Mesenteric fat pad (tissue), 1 donor: ENCODE data around the gene PVALEF. TPM values are rescaled to one million over a fixed set of nuclear protein-coding genes. Genes with fewer than 3 reads are reported as not detected.

Source experiments
- microRNA-seq: library from miRNA; unstranded; fragments of <30 nt; microRNA quantifications from one replicate; pipeline ENCODE4 v1.2.0, GENCODE V29; 2020; ENCODE audit warnings: borderline number of aligned reads
- total RNA-seq: library from RNA; stranded (reverse); fragmentation: NEBNext Ultra II Directional; extraction: Animal tissue kit (Norgen Biotek cat#: 25700); gene quantifications from one replicate; pipeline ENCODE4 v1.2.1, GENCODE V29; 2021
- donor health status: DM: yes; HTN: yes; CAD: no.

Gene PVALEF
- total RNA-seq, 1 donor from 2014 or later = not detected

Small RNAs within 50 kb of the gene (microRNA-seq; reads per million reads assigned to microRNA genes)
- gene MIR1250 (not detected), gene MIR3065 (not detected), gene MIR338 (not detected), gene MIR657 (not detected)

Other genes starting within 250 kb of the PVALEF start
- gene CHMP6, start 173.7 kb upstream of the PVALEF start, total RNA-seq = 25.3 TPM
- 24.6 TPM for gene BAIAP2, start 130.4 kb upstream of the PVALEF start, total RNA-seq
- 7.9 TPM for gene AATK, start 714 bp downstream of the PVALEF start, total RNA-seq
- 3.4 TPM for gene CEP131, start 57.5 kb downstream of the PVALEF start, total RNA-seq
- 23.1 TPM for gene TEPSIN, start 73.5 kb downstream of the PVALEF start, total RNA-seq
- gene NDUFAF8, start 73.8 kb downstream of the PVALEF start, total RNA-seq = 46.2 TPM
- gene SLC38A10, start 129.8 kb downstream of the PVALEF start, total RNA-seq = 88.0 TPM
- 11.0 TPM for gene BAHCC1, start 229.9 kb downstream of the PVALEF start, total RNA-seq